K562 (cell line): Measurements from ENCODE around the gene BIRC5. TPM values are rescaled to one million over a fixed set of nuclear protein-coding genes. Genes with fewer than 3 reads are reported as not detected.

ENCODE experiments used
- BHLHE40 ChIP-seq: IDR thresholded peaks from 2 replicates; pipeline ENCODE4 v1.6.1; 2011; ENCODE audit warnings: low read length, improper control_type of control experiment
- BRD9 ChIP-seq: fragments of 450-650 bp; IDR thresholded peaks from 2 replicates; pipeline ENCODE4 v1.6.1; 2018; ENCODE audit warnings: low read depth; ENCODE audit not compliant: partially characterized antibody
- CTCF ChIP-seq, 3 experiments: IDR thresholded peaks in 2 of 3; conservative IDR thresholded peaks in 1 of 3; 2 replicates each; pipeline ENCODE4 v1.5.1; 2011 to 2012; ENCODE audit warnings: low read length in 3 of 3, mild to moderate bottlenecking in 3 of 3, control low read depth in 2 of 3, improper control_type of control experiment in 1 of 3, inconsistent platforms in 1 of 3, low read depth in 1 of 3, mixed read lengths in 1 of 3, moderate library complexity in 1 of 3; ENCODE audit not compliant: insufficient read depth in 2 of 3
- DLX4 ChIP-seq: fragments of 250-450 bp; sonication (Bioruptor Pico); IDR thresholded peaks from 2 replicates; pipeline ENCODE4 v1.6.1; 2021; ENCODE audit warnings: mild to moderate bottlenecking
- ETV1 ChIP-seq: fragments of 450-650 bp; conservative IDR thresholded peaks from 2 replicates; pipeline ENCODE4 v1.6.1; 2016; ENCODE audit warnings: missing genetic modification characterization, control low read depth, low read depth, missing compliant biosample characterization
- HMBOX1 ChIP-seq: sonication (generic); IDR thresholded peaks from 2 replicates; pipeline ENCODE4 v1.6.1; 2016
- ID3 ChIP-seq, 2 experiments: fragments of 250-450 bp in 1 of 2; fragments of 450-650 bp in 1 of 2; sonication (Bioruptor Pico) in 1 of 2; IDR thresholded peaks; 2 replicates each; pipeline versions ENCODE4 v1.6.1 to v1.8.0; 2016 to 2021; ENCODE audit warnings: mild to moderate bottlenecking in 2 of 2, moderate library complexity in 2 of 2, missing compliant biosample characterization in 1 of 2, missing genetic modification characterization in 1 of 2
- ILK ChIP-seq: fragments of 450-650 bp; IDR thresholded peaks from 2 replicates; pipeline ENCODE4 v1.6.1; 2016; ENCODE audit warnings: missing genetic modification characterization, low read depth, mild to moderate bottlenecking, missing compliant biosample characterization, moderate library complexity, borderline replicate concordance
- JUND ChIP-seq, 2 experiments: IDR thresholded peaks; 2 replicates in 1 of 2; 3 replicates in 1 of 2; pipeline ENCODE4 v1.6.1; 2011; ENCODE audit warnings: borderline replicate concordance in 2 of 2, low read depth in 2 of 2, low read length in 2 of 2, improper control_type of control experiment in 1 of 2, missing biosample characterization in 1 of 2, missing genetic modification characterization in 1 of 2, missing genetic modification reagents in 1 of 2
- MITF ChIP-seq: IDR thresholded peaks from 2 replicates; pipeline ENCODE4 v1.6.1; 2014; ENCODE audit warnings: antibody characterized with exemption
- MTA2 ChIP-seq: fragments of 450-650 bp; IDR thresholded peaks from 2 replicates; pipeline ENCODE4 v1.6.1; 2016; ENCODE audit warnings: low read depth
- MYNN ChIP-seq, 2 experiments: sonication (generic); formaldehyde crosslinking in 1 of 2; IDR thresholded peaks; 2 replicates each; pipeline versions ENCODE4 v1.5.0 to v1.6.1; 2016 to 2020; ENCODE audit warnings: antibody characterized with exemption in 1 of 2, missing genetic modification reagents in 1 of 2
- RHOXF2B ChIP-seq: fragments of 250-450 bp; sonication (Bioruptor Pico); conservative IDR thresholded peaks from 2 replicates; pipeline ENCODE4 v1.5.1; 2021
- SIX5 ChIP-seq, 2 experiments: IDR thresholded peaks; 2 replicates each; pipeline ENCODE4 v1.6.1; 2011; ENCODE audit warnings: low read length in 2 of 2, borderline replicate concordance in 1 of 2, low read depth in 1 of 2, mild to moderate bottlenecking in 1 of 2, moderate library complexity in 1 of 2; ENCODE audit not compliant: insufficient read depth in 1 of 2
- ZC3H4 ChIP-seq: sonication (generic); formaldehyde crosslinking; IDR thresholded peaks from 2 replicates; pipeline ENCODE4 v1.9.0; 2021; ENCODE audit warnings: missing genetic modification reagents, borderline replicate concordance
- ZNF217 ChIP-seq: sonication (generic); formaldehyde crosslinking; IDR thresholded peaks from 2 replicates; pipeline ENCODE4 v1.8.0; 2022; ENCODE audit warnings: mild to moderate bottlenecking, missing genetic modification reagents
- ZNF347 ChIP-seq: fragments of 450-650 bp; formaldehyde crosslinking; IDR thresholded peaks from 2 replicates; pipeline ENCODE4 v1.4.0; 2020; ENCODE audit warnings: low read depth, mild to moderate bottlenecking, moderate library complexity
- ZNF507 ChIP-seq: conservative IDR thresholded peaks from 2 replicates; pipeline ENCODE4 v1.6.1; 2017; ENCODE audit warnings: missing genetic modification characterization, missing compliant biosample characterization
- ZNF764 ChIP-seq: fragments of 250-450 bp; sonication (Bioruptor Pico); IDR thresholded peaks from 2 replicates; pipeline ENCODE4 v1.4.0; 2020; ENCODE audit warnings: low read depth, mild to moderate bottlenecking, moderate library complexity
- polyA plus RNA-seq, 8 experiments: library from polyadenylated mRNA; depleted of rRNA in 4 of 8; stranded (reverse) in 5 of 8; unstranded in 3 of 8; fragments of >200 nt; fragmentation: Nextera tagmentation in 2 of 8; fragmentation: Illumina TruSeq in 1 of 8; extraction: Ambion mirVana in 2 of 8; extraction: Trizol in 1 of 8; gene quantifications; 2 replicates each; pipeline versions ENCODE4 v1.2.1 to v1.2.3, GENCODE V29; 2011 to 2014; ENCODE audit warnings: inconsistent platforms in 1 of 8, missing spikeins in 1 of 8
- total RNA-seq, 7 experiments: library from RNA; depleted of rRNA in 6 of 7; stranded (reverse); fragments of >200 nt in 6 of 7; fragmentation: Illumina TruSeq in 2 of 7; extraction: Trizol in 2 of 7; gene quantifications; 2 replicates each; pipeline versions ENCODE4 v1.2.1 to v1.2.3, GENCODE V29; 2011 to 2021; ENCODE audit warnings: low replicate concordance in 1 of 7

Gene BIRC5
- total and polyA plus RNA-seq, 9 of the 15 experiments (the other 6 are each of a cell fraction or from before 2014, with no cell fraction given): 64.4 to 140 (median 101) TPM

GRCh38 chr17:78214016-78214705, at the start of gene BIRC5 (continued):
- TF ChIP-seq DLX4 (CRISPR knock-in tag): no peak
- no peak for TF ChIP-seq BHLHE40
- TF ChIP-seq RHOXF2B (CRISPR knock-in tag): no peak
- no peak for TF ChIP-seq ZNF507
- no peak for TF ChIP-seq ZNF347 (CRISPR knock-in tag)
- no peak for TF ChIP-seq MYNN (IDR thresholded peaks at IDR 0.05)
- no peak for TF ChIP-seq MYNN (CRISPR knock-in tag; IDR thresholded peaks at IDR 0.05)
- no peak for TF ChIP-seq HMBOX1
- no peak for TF ChIP-seq ZC3H4 (CRISPR knock-in tag)
- TF ChIP-seq JUND (IDR thresholded peaks at IDR 0.05; ENCODE audit: borderline replicate concordance, low read depth, low read length): peak; percentile 42; the same call in 1 of the 2 replicates
- TF ChIP-seq JUND (tag; IDR thresholded peaks at IDR 0.05; ENCODE audit: borderline replicate concordance, low read depth, low read length): no peak
- TF ChIP-seq ZNF764 (CRISPR knock-in tag): no peak
- TF ChIP-seq MTA2: no peak
- TF ChIP-seq ETV1: no peak
- TF ChIP-seq MITF: no peak
- peak; percentile 67 to 88 for TF ChIP-seq SIX5 (IDR thresholded peaks at IDR 0.05; ENCODE audit: borderline replicate concordance in 1 of 2, insufficient read depth in 1 of 2, low read depth in 1 of 2, low read length in 2 of 2)
- no peak for TF ChIP-seq BRD9
- no peak for TF ChIP-seq ILK (tag)
- no peak for TF ChIP-seq CTCF (IDR thresholded peaks at IDR 0.05 in 2 of 3, conservative IDR thresholded peaks at IDR 0.05 in 1 of 3; ENCODE audit: insufficient read depth in 2 of 3, low read depth in 1 of 3, low read length in 3 of 3)
- TF ChIP-seq ZNF217 (CRISPR knock-in tag): no peak
- TF ChIP-seq ID3 (CRISPR knock-in tag; IDR thresholded peaks at IDR 0.05): no peak
- 0 out of 2 replicates have a peak, but pooled peaks have one; percentile 60 for TF ChIP-seq ID3 (tag; IDR thresholded peaks at IDR 0.05)
